Measurements from ENCODE around the gene NIPSNAP3A.

NIPSNAP3A gene

DNA sequence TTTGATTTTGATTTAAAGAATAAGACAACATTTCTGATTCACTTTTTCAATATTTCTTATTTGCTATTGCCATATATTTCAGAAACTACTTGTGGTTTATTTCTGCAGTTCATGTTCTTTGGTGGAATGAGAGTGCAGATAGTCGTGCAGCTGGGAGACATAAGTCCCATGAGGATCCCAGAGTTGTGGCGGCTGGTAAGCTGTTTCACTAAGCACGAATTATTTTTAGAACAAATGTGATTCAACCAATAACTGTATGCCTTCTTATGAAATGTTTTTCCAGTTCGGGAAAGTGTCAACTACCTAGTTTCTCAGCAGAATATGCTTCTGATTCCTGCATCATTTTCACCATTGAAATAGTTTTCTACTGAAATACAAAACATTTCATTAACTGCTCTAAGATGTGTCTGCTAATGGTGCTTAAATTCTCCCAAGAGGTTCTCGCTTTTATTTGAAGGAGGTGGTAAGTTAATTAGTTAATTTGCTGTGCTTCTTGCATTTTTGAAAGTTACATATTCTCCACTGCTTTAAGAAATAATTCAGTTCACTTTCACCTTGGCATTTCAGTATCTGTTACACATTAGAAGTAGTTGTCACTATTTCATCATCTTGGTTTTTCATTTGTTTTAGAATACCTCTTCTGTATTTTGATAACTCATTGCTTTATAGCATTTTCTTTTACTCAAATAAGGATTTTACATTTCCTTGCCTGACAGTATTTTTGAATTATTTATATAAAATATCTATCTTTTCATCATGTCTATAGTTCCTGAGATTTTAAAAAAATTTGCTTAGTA, 25.4 kb downstream of the NIPSNAP3A start:
- POLR2A ChIA-PET = no interaction called here
- CTCF ChIA-PET = no interaction called here
- DNase-seq (ENCODE audit: extremely low spot score) = no peak
- TF ChIP-seq, protein P1, sequence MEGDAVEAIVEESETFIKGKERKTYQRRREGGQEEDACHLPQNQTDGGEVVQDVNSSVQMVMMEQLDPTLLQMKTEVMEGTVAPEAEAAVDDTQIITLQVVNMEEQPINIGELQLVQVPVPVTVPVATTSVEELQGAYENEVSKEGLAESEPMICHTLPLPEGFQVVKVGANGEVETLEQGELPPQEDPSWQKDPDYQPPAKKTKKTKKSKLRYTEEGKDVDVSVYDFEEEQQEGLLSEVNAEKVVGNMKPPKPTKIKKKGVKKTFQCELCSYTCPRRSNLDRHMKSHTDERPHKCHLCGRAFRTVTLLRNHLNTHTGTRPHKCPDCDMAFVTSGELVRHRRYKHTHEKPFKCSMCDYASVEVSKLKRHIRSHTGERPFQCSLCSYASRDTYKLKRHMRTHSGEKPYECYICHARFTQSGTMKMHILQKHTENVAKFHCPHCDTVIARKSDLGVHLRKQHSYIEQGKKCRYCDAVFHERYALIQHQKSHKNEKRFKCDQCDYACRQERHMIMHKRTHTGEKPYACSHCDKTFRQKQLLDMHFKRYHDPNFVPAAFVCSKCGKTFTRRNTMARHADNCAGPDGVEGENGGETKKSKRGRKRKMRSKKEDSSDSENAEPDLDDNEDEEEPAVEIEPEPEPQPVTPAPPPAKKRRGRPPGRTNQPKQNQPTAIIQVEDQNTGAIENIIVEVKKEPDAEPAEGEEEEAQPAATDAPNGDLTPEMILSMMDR (IDR thresholded peaks at IDR 0.05; ENCODE audit: control extremely low read depth, extremely low read depth, low read depth, missing control alignments) = no peak

DNA sequence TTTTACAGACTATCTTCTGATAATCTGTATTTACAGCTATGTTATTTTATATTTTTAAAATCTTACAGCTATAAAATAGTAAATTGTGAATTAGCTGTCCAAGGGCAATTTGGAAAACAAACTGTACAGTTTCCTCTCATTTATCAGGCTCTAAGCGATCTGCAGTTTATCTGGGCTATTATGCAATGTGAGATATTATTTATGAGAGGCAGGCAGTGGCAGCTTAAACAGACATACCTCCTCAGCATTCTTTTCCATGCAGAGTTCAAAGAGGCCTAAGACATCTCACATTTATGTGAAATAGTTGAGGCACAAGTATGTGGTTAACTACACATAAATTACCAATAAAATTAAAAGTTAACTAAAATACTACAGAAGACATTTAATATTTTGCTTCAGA, 26.6 kb downstream of the NIPSNAP3A start:
- POLR2A ChIA-PET = interaction anchor here (0.8 kb wide), 1 partner anchor 26 kb away, joined by 3 read pairs; no protein-coding TSS in a partner anchor
- CTCF ChIA-PET = interaction anchor here (0.9 to 1.4 kb wide), 3 partner anchors 9 to 13 kb away, joined by 3 to 4 read pairs (median 3); partner anchors contain the start of gene NIPSNAP3B
- no peak for DNase-seq (ENCODE audit: extremely low spot score)
- TF ChIP-seq, protein P1 (IDR thresholded peaks at IDR 0.05; ENCODE audit: control extremely low read depth, extremely low read depth, low read depth, missing control alignments) = no peak

DNA sequence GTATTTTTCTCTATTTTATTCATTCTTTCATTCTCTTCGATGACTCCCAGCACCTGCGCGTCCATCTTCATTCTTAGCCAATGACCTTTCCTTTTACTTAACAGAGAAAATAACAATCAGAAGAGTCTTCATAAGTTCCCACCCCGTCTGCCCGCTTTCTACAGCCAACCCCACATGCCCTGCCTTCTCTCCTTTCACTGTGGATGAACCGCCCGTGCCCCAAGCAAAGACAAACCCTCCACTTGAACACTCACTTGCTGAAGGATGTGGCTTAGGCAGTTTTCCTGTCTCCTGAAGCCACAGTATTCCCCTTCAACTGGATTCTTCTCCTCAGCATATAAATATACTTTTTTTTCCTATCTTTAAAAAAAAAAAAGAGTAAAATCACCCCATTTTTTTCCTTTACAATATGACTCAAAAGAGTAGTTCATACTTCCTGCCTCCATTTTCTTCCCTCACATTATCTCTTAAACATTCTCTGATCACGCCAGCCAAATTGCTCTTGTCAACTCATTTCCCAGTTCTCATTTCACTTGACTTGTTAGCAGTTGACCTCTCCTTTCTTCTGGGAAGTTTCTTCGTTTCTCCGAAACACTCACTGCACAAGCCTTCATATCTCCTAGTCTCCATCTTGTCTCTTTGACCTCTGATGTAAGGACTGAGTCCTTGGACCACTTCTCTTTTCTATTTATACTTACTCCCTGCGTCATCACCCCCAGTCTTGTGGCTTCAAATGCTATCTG, 27.5 kb downstream of the NIPSNAP3A start:
- TF ChIP-seq, protein P1 (IDR thresholded peaks at IDR 0.05; ENCODE audit: control extremely low read depth, extremely low read depth, low read depth, missing control alignments) = no peak
- ChIA-PET CTCF (interaction anchor here (1.0 to 1.4 kb wide), 2 partner anchors 10 to 11 kb away, joined by 3 read pairs; partner anchors contain the start of gene NIPSNAP3B), POLR2A (interaction anchor here (0.5 to 1.1 kb wide), 2 partner anchors 28 to 573 kb away, joined by 3 to 10 read pairs; partner anchors contain the start of gene NIPSNAP3A)
- DNase-seq (ENCODE audit: extremely low spot score) = peak; percentile 52

DNA sequence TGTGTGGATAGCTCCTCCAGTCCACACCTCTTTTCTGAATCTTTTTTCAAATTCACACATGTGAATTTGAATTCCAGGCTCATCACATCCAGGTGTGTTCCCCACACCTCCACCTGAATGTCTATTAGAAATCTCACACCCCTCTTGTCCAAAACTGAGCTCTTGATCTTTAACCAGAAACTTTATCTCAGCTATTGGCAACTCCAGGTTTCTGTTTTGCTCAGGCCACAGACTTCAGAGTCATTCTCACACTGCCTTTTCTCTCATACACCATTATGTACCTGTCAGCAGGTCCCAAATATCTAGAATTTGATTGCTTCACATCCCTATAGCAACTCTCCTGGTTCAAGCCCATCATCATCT, 28.1 kb downstream of the NIPSNAP3A start:
- DNase-seq (ENCODE audit: extremely low spot score) = no peak
- CTCF ChIA-PET = interaction anchor here (1.0 kb wide), 1 partner anchor 10 kb away, joined by 3 read pairs; no protein-coding TSS in a partner anchor
- TF ChIP-seq, protein P1 (IDR thresholded peaks at IDR 0.05; ENCODE audit: control extremely low read depth, extremely low read depth, low read depth, missing control alignments) = no peak
- POLR2A ChIA-PET = interaction anchor here (0.5 to 1.1 kb wide), 2 partner anchors 28 to 572 kb away, joined by 3 to 10 read pairs; partner anchors contain the start of gene NIPSNAP3A

DNA sequence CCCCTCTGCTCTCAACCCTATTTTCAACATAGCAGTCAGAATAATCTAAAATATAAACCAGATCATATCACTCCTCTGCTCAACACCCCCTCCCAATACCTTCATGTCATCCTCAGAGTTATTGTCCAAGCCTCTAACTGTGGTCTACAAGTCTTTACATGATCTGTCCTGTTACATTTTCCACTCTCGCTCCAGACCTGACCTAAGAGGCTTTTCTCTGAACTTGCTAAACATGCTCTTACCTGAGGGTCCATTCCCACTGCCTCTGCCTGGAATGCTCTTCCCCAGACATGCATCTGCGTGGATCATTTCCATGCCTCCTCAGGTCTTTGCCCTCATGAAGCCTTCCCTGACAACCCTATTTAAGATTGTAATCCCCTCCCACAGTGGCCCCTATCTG, 28.5 kb downstream of the NIPSNAP3A start:
- POLR2A ChIA-PET = interaction anchor here (0.5 to 1.1 kb wide), 2 partner anchors 29 to 572 kb away, joined by 3 to 10 read pairs; partner anchors contain the start of gene NIPSNAP3A
- CTCF ChIA-PET = interaction anchor here (1.0 kb wide), 1 partner anchor 11 kb away, joined by 3 read pairs; no protein-coding TSS in a partner anchor
- TF ChIP-seq, protein P1 (IDR thresholded peaks at IDR 0.05; ENCODE audit: control extremely low read depth, extremely low read depth, low read depth, missing control alignments) = no peak
- no peak for DNase-seq (ENCODE audit: extremely low spot score)

DNA sequence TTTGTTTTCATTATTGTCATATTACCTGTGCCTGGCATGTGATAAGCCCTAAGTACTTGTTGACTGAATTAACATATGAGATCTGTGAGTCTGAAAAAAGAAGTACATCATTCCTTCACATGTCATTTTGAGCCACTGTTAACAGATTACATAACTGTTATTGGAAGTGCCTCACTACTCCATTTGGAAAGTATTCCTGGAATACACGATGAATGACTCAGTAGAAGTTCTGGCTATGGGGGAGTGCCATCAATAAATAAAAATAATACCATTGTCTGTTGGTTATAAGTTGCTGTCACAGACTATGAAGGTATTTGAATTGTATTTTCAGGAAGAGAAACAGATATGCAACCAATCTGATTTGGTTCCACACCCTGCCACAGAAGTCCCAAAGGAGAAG, 29.3 kb downstream of the NIPSNAP3A start:
- POLR2A ChIA-PET = no interaction called here
- TF ChIP-seq, protein P1 (IDR thresholded peaks at IDR 0.05; ENCODE audit: control extremely low read depth, extremely low read depth, low read depth, missing control alignments) = no peak
- no peak for DNase-seq (ENCODE audit: extremely low spot score)
- CTCF ChIA-PET = no interaction called here

All from GM10248 (cell line).